Measurements from ENCODE around the gene GALNTL6. TPM values are rescaled to one million over a fixed set of nuclear protein-coding genes. Genes with fewer than 3 reads are reported as not detected.

The GALNTL6 gene
- total and polyA plus RNA-seq, 2 donors (not counting 3 experiments of a cell fraction or from before 2014, with no cell fraction given), result not detected

DNA sequence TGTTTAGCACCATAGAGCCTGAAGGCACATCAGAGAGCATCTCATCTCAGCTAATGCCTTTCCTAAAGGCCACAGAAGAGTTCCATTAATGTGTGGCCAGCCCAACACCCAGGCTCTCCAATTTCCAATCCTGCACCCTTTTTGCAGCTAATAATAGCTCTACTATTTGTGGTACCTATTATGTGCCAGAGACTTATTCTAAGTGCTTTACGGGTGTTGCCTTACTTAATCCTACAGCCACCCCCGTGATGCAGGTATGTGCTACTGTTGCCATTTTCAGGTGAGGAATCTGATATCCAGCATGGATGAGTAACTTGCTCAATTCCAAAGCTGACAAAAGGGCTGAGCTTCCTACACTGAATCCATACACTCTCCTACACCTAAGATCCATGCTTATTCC, 1137.8 kb downstream of the GALNTL6 start:
- intact Hi-C loops (cut with micrococcal nuclease) (no loop called here), dilution Hi-C loops (cut with MboI; ENCODE audit: extremely low pct_ligation_motif_present, low sequenced_read_pairs) (no loop called here)
- Histone ChIP-seq H3K4me1 (ENCODE audit: control insufficient read depth, extremely low read depth, insufficient read depth, low read length) (no peaks in the 10 kb centered on the region), H4K20me1 (replicated peaks; ENCODE audit: control insufficient read depth, extremely low read depth, insufficient read depth, low read length) (no peaks in the 10 kb centered on the region), H3K27ac (ENCODE audit: insufficient read depth, low read depth, low read length) (no peak overlapping the region), H2AFZ (ENCODE audit: low read depth, low read length) (no peak overlapping the region), H3K9me1 (replicated peaks; ENCODE audit: control insufficient read depth, extremely low read depth, insufficient read depth, low read length) (no peaks in the 10 kb centered on the region), H3K36me3 (ENCODE audit: control insufficient read depth in 2 of 2, extremely low read depth in 1 of 2, insufficient read depth in 2 of 2, low read length in 2 of 2) (no peaks in the 10 kb centered on the region), H3K79me2 (ENCODE audit: control insufficient read depth, insufficient read depth, low read length) (no peaks in the 10 kb centered on the region), H3K4me3 (replicated peaks in 1 of 3; ENCODE audit: insufficient read depth in 1 of 3, low read depth in 1 of 3, low read length in 3 of 3) (no peak overlapping the region), H3K9ac (replicated peaks; ENCODE audit: extremely low read depth, insufficient read depth, low read length) (no peak overlapping the region), H3K27me3 (ENCODE audit: control insufficient read depth in 2 of 2, insufficient read depth in 2 of 2, low read length in 2 of 2) (no peaks in the 10 kb centered on the region), H3K9me3 (replicated peaks; ENCODE audit: control insufficient read depth, insufficient read depth, low read length) (no peaks in the 10 kb centered on the region), H3K4me2 (ENCODE audit: insufficient read depth, low read length) (no peak overlapping the region)
- BruUV-seq (replicated peaks), result no TSS peak
- no peak for DNase-seq (ENCODE audit: low read depth, low spot score)
- POLR2A ChIA-PET, result no interaction called here
- CTCF ChIA-PET, result no interaction called here
- TF ChIP-seq, protein P1, sequence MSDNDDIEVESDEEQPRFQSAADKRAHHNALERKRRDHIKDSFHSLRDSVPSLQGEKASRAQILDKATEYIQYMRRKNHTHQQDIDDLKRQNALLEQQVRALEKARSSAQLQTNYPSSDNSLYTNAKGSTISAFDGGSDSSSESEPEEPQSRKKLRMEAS (IDR thresholded peaks at IDR 0.05; ENCODE audit: insufficient read depth, insufficient read length), result no peak
- TF ChIP-seq POLR2AphosphoS5 (IDR thresholded peaks at IDR 0.05; ENCODE audit: insufficient read depth, low read depth, low read length) (no peak), GATA2 (IDR thresholded peaks at IDR 0.05; ENCODE audit: insufficient read depth, insufficient read length, low read depth, low read length) (no peak), MYC (IDR thresholded peaks at IDR 0.05; ENCODE audit: low read depth, low read length) (no peak), EZH2 (IDR thresholded peaks at IDR 0.05; ENCODE audit: borderline replicate concordance, low read depth, low read length, severe bottlenecking) (no peak), FOS (IDR thresholded peaks at IDR 0.05; ENCODE audit: borderline replicate concordance, insufficient read depth, low read length) (no peak)
- TF ChIP-seq, protein P2, sequence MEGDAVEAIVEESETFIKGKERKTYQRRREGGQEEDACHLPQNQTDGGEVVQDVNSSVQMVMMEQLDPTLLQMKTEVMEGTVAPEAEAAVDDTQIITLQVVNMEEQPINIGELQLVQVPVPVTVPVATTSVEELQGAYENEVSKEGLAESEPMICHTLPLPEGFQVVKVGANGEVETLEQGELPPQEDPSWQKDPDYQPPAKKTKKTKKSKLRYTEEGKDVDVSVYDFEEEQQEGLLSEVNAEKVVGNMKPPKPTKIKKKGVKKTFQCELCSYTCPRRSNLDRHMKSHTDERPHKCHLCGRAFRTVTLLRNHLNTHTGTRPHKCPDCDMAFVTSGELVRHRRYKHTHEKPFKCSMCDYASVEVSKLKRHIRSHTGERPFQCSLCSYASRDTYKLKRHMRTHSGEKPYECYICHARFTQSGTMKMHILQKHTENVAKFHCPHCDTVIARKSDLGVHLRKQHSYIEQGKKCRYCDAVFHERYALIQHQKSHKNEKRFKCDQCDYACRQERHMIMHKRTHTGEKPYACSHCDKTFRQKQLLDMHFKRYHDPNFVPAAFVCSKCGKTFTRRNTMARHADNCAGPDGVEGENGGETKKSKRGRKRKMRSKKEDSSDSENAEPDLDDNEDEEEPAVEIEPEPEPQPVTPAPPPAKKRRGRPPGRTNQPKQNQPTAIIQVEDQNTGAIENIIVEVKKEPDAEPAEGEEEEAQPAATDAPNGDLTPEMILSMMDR (IDR thresholded peaks at IDR 0.05; ENCODE audit: extremely low read depth in 1 of 2, insufficient read depth in 1 of 2, low read depth in 1 of 2, low read length in 2 of 2), result no peak
- no peak for FAIRE-seq

Data from endothelial cell of umbilical vein (primary cell).